Motor neuron (in vitro differentiated cells): Measurements from ENCODE around the gene LEFTY2. TPM values are rescaled to one million over a fixed set of nuclear protein-coding genes. Genes with fewer than 3 reads are reported as not detected.
A peak's percentile ranks its signal among the peaks of the same experiment; 100 is the strongest.

ENCODE experiments used
- ATAC-seq, 8 experiments: fragments of 200-7000 bp; cut with Tn5 transposase; replicated peaks in 6 of 8; 2 replicates each; pipeline ENCODE4 v1.8.0; 2021; ENCODE audit warnings: mild to moderate bottlenecking in 8 of 8, moderate library complexity in 8 of 8
- H3K27ac ChIP-seq, 2 donors: fragments of 250-450 bp; sonication (Bioruptor Pico); 2 replicates each; pipeline ENCODE4 v1.9.0; 2021; ENCODE audit warnings: antibody characterized with exemption in 2 of 2, mild to moderate bottlenecking in 2 of 2, moderate library complexity in 1 of 2
- H3K4me1 ChIP-seq, 2 donors: fragments of 250-450 bp; sonication (Bioruptor Pico); replicated peaks in 1 of 2; 2 replicates each; pipeline ENCODE4 v1.6.1; 2021; ENCODE audit warnings: antibody characterized with exemption in 2 of 2, mild to moderate bottlenecking in 2 of 2, moderate library complexity in 1 of 2
- H3K4me3 ChIP-seq, 5 donors: fragments of 250-450 bp; sonication (Bioruptor Pico); 2 replicates each; pipeline ENCODE4 v1.9.0; 2021; ENCODE audit warnings: antibody characterized with exemption in 5 of 5, mild to moderate bottlenecking in 5 of 5, moderate library complexity in 4 of 5
- WGBS, 10 experiments: fragments of 450-650 bp; shearing (Covaris generic); methylation state at CpG; one replicate each; pipeline ENCODE4 v1.0.0; 2022; 5-methylcytosine and 5-hydroxymethylcytosine counted together
- in situ Hi-C, 9 experiments: fragments of 400-800 bp; cut with MboI; loops; one replicate each; pipeline ENCODE4 v1.15.0; 2021; ENCODE audit warnings: low sequenced_read_pairs in 9 of 9, low pct_unique_long_range_greater_than_20kb in 2 of 9; ENCODE audit not compliant: unreplicated experiment in 9 of 9
- total RNA-seq, 8 experiments: library from RNA; unstranded; fragments of 300-600 nt; gene quantifications; 2 replicates each; pipeline versions ENCODE4 v1.2.3 to v1.2.4, GENCODE V29; 2022

The LEFTY2 gene
- total RNA-seq, 8 experiments from 2014 or later, result 0.13 to 36.6 (median 0.63) TPM; not detected in 1

- ATAC-seq, result no peak
- in situ Hi-C loops, result no loop called here
- peaks cover 6 to 10% of the 10 kb centered on the region in 2 donors for H3K4me1 ChIP-seq
- 50 to 100% (median 88%) methylated on average over 2 to 4 of the region's 4 CpGs for WGBS, 10 experiments
- no peak overlapping the region for H3K27ac ChIP-seq
- no peak overlapping the region for H3K4me3 ChIP-seq
These were observed 37.4 kb downstream of the LEFTY2 start for GRCh38 chr1:225903623-225904022.

GRCh38 chr1:225899044-225899925 is 41.7 kb downstream of the LEFTY2 start:
- in situ Hi-C loops, result no loop called here
- 0 to 86% (median 5%) methylated on average over 1 to 3 of the region's 4 CpGs; no CpG with 5 or more reads in 4 of the 10 experiments for WGBS, 10 experiments
- ATAC-seq, result peak in 3 of 8 experiments; percentile 78 to 92 (median 88)

GRCh38 chr1:225897595-225898514 is 43.2 kb downstream of the LEFTY2 start:
- H3K4me1 ChIP-seq, result peaks cover 10 to 15% of the 10 kb centered on the region in 2 donors
- in situ Hi-C loops, result no loop called here
- no peak for ATAC-seq
- H3K4me3 ChIP-seq, result no peak overlapping the region
- 48 to 100% (median 80%) methylated on average over 1 to 18 of the region's 19 CpGs; no CpG with 5 or more reads in 2 of the 10 experiments for WGBS, 10 experiments
- no peak overlapping the region for H3K27ac ChIP-seq

More at GRCh38 chr1:225899044-225899925, 41.7 kb downstream of the LEFTY2 start:
- Histone ChIP-seq H3K4me1 (peaks cover 10 to 15% of the 10 kb centered on the region in 2 donors), H3K4me3 (no peak overlapping the region), H3K27ac (peak overlapping the region; percentile 13 to 62)

- 20 to 93% (median 69%) methylated on average over 2 to 6 of the region's 7 CpGs; no CpG with 5 or more reads in 3 of the 10 experiments for WGBS, 10 experiments
- H3K4me1 ChIP-seq, result peaks cover 10 to 15% of the 10 kb centered on the region in 2 donors
- H3K4me3 ChIP-seq, result no peak overlapping the region
- no peak overlapping the region for H3K27ac ChIP-seq
- in situ Hi-C loops, result no loop called here
- peak in 2 of 8 experiments; percentile 32 to 38 for ATAC-seq
These were observed 44.0 kb downstream of the LEFTY2 start for GRCh38 chr1:225896937-225897549.

- in situ Hi-C loops, result no loop called here
- 55 to 96% (median 86%) methylated on average over 3 to 5 of the region's 5 CpGs for WGBS, 10 experiments
- peak in 1 of 8 experiments; percentile 23 for ATAC-seq
- Histone ChIP-seq H3K27ac (no peak overlapping the region), H3K4me1 (peaks cover 10 to 15% of the 10 kb centered on the region in 2 donors), H3K4me3 (no peak overlapping the region)
These were observed 44.5 kb downstream of the LEFTY2 start for GRCh38 chr1:225896494-225896893.

GRCh38 chr1:225892307-225892706 is 48.7 kb downstream of the LEFTY2 start:
- H3K4me3 ChIP-seq, result no peak overlapping the region
- no peak overlapping the region for H3K27ac ChIP-seq
- WGBS, 10 experiments, result 50 to 100% (median 78%) methylated on average over 1 to 6 of the region's 6 CpGs; no CpG with 5 or more reads in 1 of the 10 experiments
- H3K4me1 ChIP-seq, result peaks cover 8 to 16% of the 10 kb centered on the region in 2 donors
- ATAC-seq, result no peak
- in situ Hi-C loops, result no loop called here

GRCh38 chr1:225891229-225891972 is 49.6 kb downstream of the LEFTY2 start:
- no peak for ATAC-seq
- WGBS, 10 experiments, result 87 to 100% (median 93%) methylated on average over 1 to 13 of the region's 14 CpGs; no CpG with 5 or more reads in 3 of the 10 experiments
- H3K4me3 ChIP-seq, result no peak overlapping the region
- H3K27ac ChIP-seq, result no peak overlapping the region
- in situ Hi-C loops, result no loop called here
- peaks cover 8 to 21% of the 10 kb centered on the region in 2 donors for H3K4me1 ChIP-seq

- H3K4me1 ChIP-seq, result peaks cover 8 to 21% of the 10 kb centered on the region in 2 donors
- H3K4me3 ChIP-seq, result no peak overlapping the region
- no peak for ATAC-seq
- in situ Hi-C loops, result no loop called here
- 0 to 100% (median 74%) methylated on average over 1 to 4 of the region's 6 CpGs; no CpG with 5 or more reads in 2 of the 10 experiments for WGBS, 10 experiments
- no peak overlapping the region for H3K27ac ChIP-seq
These were observed 50.4 kb downstream of the LEFTY2 start for GRCh38 chr1:225890346-225891228.

- in situ Hi-C loops, result no loop called here
- Histone ChIP-seq H3K27ac (no peak overlapping the region), H3K4me1 (peaks cover 8 to 21% of the 10 kb centered on the region in 2 donors), H3K4me3 (no peak overlapping the region)
- whole genome bisulfite sequencing, 10 experiments, result 49 to 100% (median 79%) methylated on average over 1 to 5 of the region's 5 CpGs; no CpG with 5 or more reads in 4 of the 10 experiments
- ATAC-seq, result no peak
These were observed 51.3 kb downstream of the LEFTY2 start for GRCh38 chr1:225889743-225890142.

- no peak within 1 kb of the TSS for H3K4me3 ChIP-seq
- 73 to 91% (median 80%) methylated on average over 1 to 6 of the region's 11 CpGs; no CpG with 5 or more reads in 6 of the 10 experiments for WGBS, 10 experiments
- no peak within 1 kb of the TSS for H3K27ac ChIP-seq
- in situ Hi-C loops, result no loop called here
- H3K4me1 ChIP-seq, result peaks cover 8 to 21% of the 10 kb centered on the region in 2 donors
- peak in 7 of 8 experiments; percentile 37 to 72 (median 56) for ATAC-seq
These were observed 52.0 kb downstream of the LEFTY2 start, which contains the start of gene LEFTY1 for GRCh38 chr1:225888898-225889601. Gene LEFTY1 (minus strand): TSS chr1:225889146. CDS start chr1:225889066, 80 bp downstream.
